ENCODE measurements around the gene DOCK7. TPM values are rescaled to one million over a fixed set of nuclear protein-coding genes. Genes with fewer than 3 reads are reported as not detected.

Gene DOCK7
- total and polyA plus RNA-seq, 2 of the 8 experiments (the other 6 are each of a cell fraction or from before 2014, with no cell fraction given) = 10.2 to 33.7 TPM

- TF ChIP-seq JUN (IDR thresholded peaks at IDR 0.05; ENCODE audit: low read depth, low read length) (no peak), EGR1 (IDR thresholded peaks at IDR 0.05; ENCODE audit: borderline replicate concordance, low read depth, low read length) (no peak), BCL11A (IDR thresholded peaks at IDR 0.05; ENCODE audit: low read depth in 2 of 2, low read length in 2 of 2) (no peak), SP4 (IDR thresholded peaks at IDR 0.05; ENCODE audit: low read length) (peak; percentile 99), POLR2AphosphoS5 (IDR thresholded peaks at IDR 0.05; ENCODE audit: low read depth, low read length) (peak; percentile 24; the same call in 1 of the 2 replicates), TAF1 (IDR thresholded peaks at IDR 0.05; ENCODE audit: low read depth, low read length) (peak; percentile 90), HDAC2 (IDR thresholded peaks at IDR 0.05; ENCODE audit: borderline replicate concordance in 1 of 2, low read depth in 2 of 2, low read length in 2 of 2) (peak in 1 of 2 experiments; percentile 39; a peak in 1 of 4 replicates), RXRA (IDR thresholded peaks at IDR 0.05; ENCODE audit: insufficient read depth, low read depth, low read length) (no peak), NANOG (IDR thresholded peaks at IDR 0.05; ENCODE audit: insufficient read depth, low read depth, low read length, poor library complexity, severe bottlenecking) (no peak)
Measured at GRCh38 chr1:62436466-62437272, 251.5 kb downstream of the DOCK7 start, which contains the start of gene USP1 (continued).

All from H1 (cell line).